Peyer's patch (tissue), 4 donors: ENCODE results near the gene GCNT1. TPM values are rescaled to one million over a fixed set of nuclear protein-coding genes. Genes with fewer than 3 reads are reported as not detected.

Experiments
- DNase-seq, 3 donors: peaks; one replicate each; pipeline ENCODE4 v3.0.0-alpha.2; 2017 to 2019
- H3K27ac ChIP-seq, 4 donors: fragments of 200-600 bp; sonication (generic); one replicate each; pipeline ENCODE4 v1.5.1; 2016 to 2019
- H3K27me3 ChIP-seq, 2 donors: fragments of 200-600 bp; sonication (generic); one replicate each; pipeline ENCODE4 v1.5.1; 2019
- H3K36me3 ChIP-seq, 3 donors: fragments of 200-600 bp; sonication (generic); one replicate each; pipeline ENCODE4 v1.5.1; 2016 to 2019
- H3K4me1 ChIP-seq, 4 donors: fragments of 200-600 bp; sonication (generic); one replicate each; pipeline ENCODE4 v1.5.1; 2016 to 2019
- H3K4me3 ChIP-seq, 4 donors: fragments of 200-600 bp; sonication (generic); 1 replicate in 3 of 4; 2 replicates in 1 of 4; pipeline ENCODE4 v1.5.1; 2016 to 2019; ENCODE audit warnings: mild to moderate bottlenecking in 1 of 4
- H3K9me3 ChIP-seq, 4 donors: fragments of 200-600 bp; sonication (generic); one replicate each; pipeline ENCODE4 v1.5.1; 2016 to 2019; ENCODE audit warnings: mild to moderate bottlenecking in 1 of 4
- CTCF ChIP-seq, 6 experiments: fragments of 450-650 bp in 4 of 6; fragments of 200-600 bp in 2 of 6; sonication (generic) in 1 of 6; IDR thresholded peaks; one replicate each; pipeline ENCODE4 v1.5.1; 2017 to 2019; ENCODE audit warnings: antibody characterized with exemption in 6 of 6, mild to moderate bottlenecking in 3 of 6, moderate library complexity in 1 of 6
- POLR2A ChIP-seq, 2 donors: fragments of 450-650 bp; IDR thresholded peaks; one replicate each; pipeline ENCODE4 v1.5.1; 2017; ENCODE audit warnings: antibody characterized with exemption in 2 of 2, mild to moderate bottlenecking in 2 of 2, moderate library complexity in 2 of 2
- total RNA-seq, 4 donors: library from RNA; depleted of rRNA; stranded (reverse); fragments of >200 nt; gene quantifications; one replicate each; pipeline ENCODE4 v1.1.0, GENCODE V29; 2016

The GCNT1 gene
- total RNA-seq, 4 donors from 2014 or later, result 38.8 to 68.1 (median 53.5) TPM

GRCh38 chr9:76448501-76448900 is 10.5 kb upstream of the GCNT1 start:
- no peak for DNase-seq
- H3K9me3 ChIP-seq, result no peaks in the 10 kb centered on the region
- H3K27me3 ChIP-seq, result no peaks in the 10 kb centered on the region
- H3K4me3 ChIP-seq, result no peak overlapping the region
- no peak for TF ChIP-seq POLR2A (IDR thresholded peaks at IDR 0.05)
- no peak for TF ChIP-seq CTCF (IDR thresholded peaks at IDR 0.05)
- peaks cover 0 to 6% (median 0%) of the 10 kb centered on the region in 4 donors for H3K4me1 ChIP-seq
- H3K27ac ChIP-seq, result no peak overlapping the region
- no peaks in the 10 kb centered on the region for H3K36me3 ChIP-seq

GRCh38 chr9:76451234-76451633 is 7.7 kb upstream of the GCNT1 start:
- H3K36me3 ChIP-seq, result no peaks in the 10 kb centered on the region
- TF ChIP-seq POLR2A (IDR thresholded peaks at IDR 0.05), result no peak
- no peak for TF ChIP-seq CTCF (IDR thresholded peaks at IDR 0.05)
- H3K9me3 ChIP-seq, result no peaks in the 10 kb centered on the region
- H3K27me3 ChIP-seq, result no peaks in the 10 kb centered on the region
- H3K4me1 ChIP-seq, result peaks cover 0 to 10% (median under 1%) of the 10 kb centered on the region in 4 donors
- no peak for DNase-seq
- no peak overlapping the region for H3K4me3 ChIP-seq
- H3K27ac ChIP-seq, result no peak overlapping the region

GRCh38 chr9:76452839-76453238 is 6.1 kb upstream of the GCNT1 start:
- Histone ChIP-seq H3K27me3 (no peaks in the 10 kb centered on the region), H3K4me1 (peaks cover 0 to 15% (median 3%) of the 10 kb centered on the region in 4 donors), H3K36me3 (no peaks in the 10 kb centered on the region), H3K9me3 (no peaks in the 10 kb centered on the region), H3K27ac (no peak overlapping the region), H3K4me3 (no peak overlapping the region)
- DNase-seq, result no peak
- no peak for TF ChIP-seq CTCF (IDR thresholded peaks at IDR 0.05)
- TF ChIP-seq POLR2A (IDR thresholded peaks at IDR 0.05), result no peak

GRCh38 chr9:76453785-76454184 is 5.2 kb upstream of the GCNT1 start:
- Histone ChIP-seq H3K4me1 (peaks cover 0 to 14% (median 3%) of the 10 kb centered on the region in 4 donors), H3K36me3 (no peaks in the 10 kb centered on the region), H3K27me3 (no peaks in the 10 kb centered on the region), H3K27ac (no peak overlapping the region), H3K9me3 (no peaks in the 10 kb centered on the region), H3K4me3 (no peak overlapping the region)
- TF ChIP-seq POLR2A (IDR thresholded peaks at IDR 0.05) (no peak), CTCF (IDR thresholded peaks at IDR 0.05) (no peak)
- DNase-seq, result no peak

GRCh38 chr9:76454311-76454710 is 4.7 kb upstream of the GCNT1 start:
- no peaks in the 10 kb centered on the region for H3K27me3 ChIP-seq
- no peaks in the 10 kb centered on the region for H3K9me3 ChIP-seq
- no peak for DNase-seq
- no peaks in the 10 kb centered on the region for H3K36me3 ChIP-seq
- TF ChIP-seq POLR2A (IDR thresholded peaks at IDR 0.05), result no peak
- TF ChIP-seq CTCF (IDR thresholded peaks at IDR 0.05), result no peak
- H3K4me1 ChIP-seq, result peaks cover 0 to 15% (median 3%) of the 10 kb centered on the region in 4 donors
- no peak overlapping the region for H3K4me3 ChIP-seq
- H3K27ac ChIP-seq, result no peak overlapping the region
